Measurements from ENCODE around the gene PIP5K1C.

DNA sequence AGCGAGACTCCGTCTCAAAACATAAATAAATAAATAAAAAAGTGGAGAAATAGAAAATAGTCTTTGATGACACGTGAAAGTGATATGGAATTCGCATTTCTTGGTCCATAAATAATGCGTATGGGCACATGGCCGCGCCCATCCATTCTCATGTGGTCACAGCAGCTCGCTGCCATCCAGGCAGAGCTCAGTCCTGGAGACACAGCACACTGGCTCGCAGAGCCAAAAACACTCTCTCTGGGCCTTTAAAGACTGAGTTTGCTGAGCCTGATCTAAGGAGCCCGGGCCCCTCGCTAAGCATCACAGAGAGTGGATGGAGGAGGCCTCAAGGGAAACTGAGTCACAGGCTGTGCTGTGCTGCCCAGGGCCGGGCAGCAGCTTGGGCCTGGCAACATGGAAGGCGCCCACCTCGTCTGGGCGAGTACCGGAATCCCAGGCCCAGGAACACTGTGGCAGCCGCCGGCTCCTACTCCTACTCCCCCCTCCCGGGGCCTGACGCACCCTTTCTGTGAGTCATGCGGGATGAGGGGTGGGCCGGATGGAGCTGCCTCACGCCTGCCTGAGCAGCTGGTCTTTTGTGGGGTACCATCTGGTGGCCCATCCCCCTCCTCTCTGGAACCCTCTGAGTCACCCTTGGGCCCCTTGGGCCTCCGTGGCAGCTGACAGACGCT, 44.7 kb downstream of the PIP5K1C start:
- TF ChIP-seq ELF1 (tag; IDR thresholded peaks at IDR 0.05), result no peak
- TF ChIP-seq ZNF282 (CRISPR knock-in tag; IDR thresholded peaks at IDR 0.05), result no peak
